Karpas-422 (cell line): Measurements from ENCODE around the gene CASP10. TPM values are rescaled to one million over a fixed set of nuclear protein-coding genes. Genes with fewer than 3 reads are reported as not detected.

ENCODE experiments used
- DNase-seq: peaks from one replicate; pipeline ENCODE4 v3.0.0-alpha.2; 2015
- H2AFZ ChIP-seq: fragments of 200-600 bp; sonication (generic); 2 replicates; pipeline ENCODE4 v1.6.1; 2014; ENCODE audit warnings: antibody characterized with exemption, low read length, mixed read lengths
- H3K27ac ChIP-seq: fragments of 200-600 bp; sonication (generic); 2 replicates; pipeline ENCODE4 v1.5.1; 2014; ENCODE audit warnings: mild to moderate bottlenecking, low read length, moderate library complexity
- H3K27me3 ChIP-seq: fragments of 200-600 bp; sonication (generic); 2 replicates; pipeline ENCODE4 v1.6.1; 2014; ENCODE audit warnings: low read length, mixed read lengths
- H3K36me3 ChIP-seq: fragments of 200-600 bp; sonication (generic); 2 replicates; pipeline ENCODE4 v1.6.1; 2014; ENCODE audit warnings: low read length, mixed read lengths; ENCODE audit not compliant: insufficient read depth
- H3K4me1 ChIP-seq: fragments of 200-600 bp; sonication (generic); 2 replicates; pipeline ENCODE4 v1.6.1; 2014; ENCODE audit warnings: mild to moderate bottlenecking, low read length, mixed read lengths
- H3K4me2 ChIP-seq: fragments of 200-600 bp; sonication (generic); 2 replicates; pipeline ENCODE4 v1.6.1; 2014; ENCODE audit warnings: low read length, low read depth, mild to moderate bottlenecking; ENCODE audit not compliant: poor library complexity, severe bottlenecking
- H3K4me3 ChIP-seq: fragments of 200-600 bp; sonication (generic); 2 replicates; pipeline ENCODE4 v1.5.1; 2014; ENCODE audit warnings: mild to moderate bottlenecking, antibody characterized with exemption, low read length, mixed read lengths
- H3K79me2 ChIP-seq: fragments of 200-600 bp; sonication (generic); 2 replicates; pipeline ENCODE4 v1.6.1; 2014; ENCODE audit warnings: mild to moderate bottlenecking, low read length, mixed read lengths
- H3K9ac ChIP-seq: fragments of 200-600 bp; sonication (generic); 2 replicates; pipeline ENCODE4 v1.6.0; 2014; ENCODE audit warnings: low read length
- H3K9me2 ChIP-seq: fragments of 200-600 bp; sonication (generic), shearing (Covaris generic); replicated peaks from 2 replicates; pipeline ENCODE4 v1.6.0; 2014; ENCODE audit warnings: mild to moderate bottlenecking, low read length, moderate library complexity; ENCODE audit not compliant: insufficient read depth
- H3K9me3 ChIP-seq: fragments of 300-700, 200-600 bp; sonication (generic); 2 replicates; pipeline ENCODE4 v1.6.1; 2014; ENCODE audit warnings: low read length, mixed read lengths
- H4K20me1 ChIP-seq: fragments of 200-600 bp; sonication (generic); 2 replicates; pipeline ENCODE4 v1.6.1; 2014; ENCODE audit warnings: mild to moderate bottlenecking, antibody characterized with exemption, low read length, low read depth; ENCODE audit not compliant: insufficient read depth
- total RNA-seq: library from RNA; depleted of rRNA; stranded (reverse); fragments of >200 nt; shearing (Covaris generic); gene quantifications from 2 replicates; pipeline ENCODE4 v1.2.3, GENCODE V29; 2014; ENCODE audit warnings: low replicate concordance

CASP10 gene
- total RNA-seq, 1 experiment from 2014 or later, result 0.48 TPM

DNA sequence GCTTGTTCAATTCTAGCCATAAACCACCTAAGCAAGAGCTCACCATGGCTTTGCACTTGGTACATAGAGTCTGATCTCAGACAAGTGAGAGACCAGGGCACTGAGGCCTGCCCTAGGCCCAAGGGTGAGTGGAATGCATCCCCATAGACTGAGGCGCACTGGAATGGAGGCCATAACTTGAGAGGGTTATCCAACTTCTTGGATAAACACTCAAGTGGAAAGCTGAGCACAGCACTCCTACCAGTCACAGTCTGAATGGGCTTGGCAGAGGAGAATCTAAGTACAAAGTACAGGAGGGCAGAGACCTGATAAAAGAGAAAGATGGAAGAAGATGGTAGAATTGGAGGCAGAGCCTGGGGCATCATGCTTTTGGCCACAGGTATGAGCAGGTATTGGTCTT is 30.4 kb upstream of the CASP10 start:
- H4K20me1 ChIP-seq, result no peaks in the 10 kb centered on the region
- no peak for DNase-seq
- H3K4me2 ChIP-seq, result peak overlapping the region; percentile 46
- peaks cover 76% of the 10 kb centered on the region for H3K4me1 ChIP-seq
- peak overlapping the region; percentile 50 for H3K9ac ChIP-seq
- no peak overlapping the region for H3K4me3 ChIP-seq
- H3K27ac ChIP-seq, result peak overlapping the region; percentile 93
- 0 out of 2 replicates have a peak, but pooled peaks cover 6% of the 10 kb centered on the region for H3K36me3 ChIP-seq
- H3K27me3 ChIP-seq, result no peaks in the 10 kb centered on the region
- H3K9me2 ChIP-seq, result no peaks in the 10 kb centered on the region
- no peak overlapping the region for H2AFZ ChIP-seq
- H3K9me3 ChIP-seq, result no peaks in the 10 kb centered on the region
- H3K79me2 ChIP-seq, result no peaks in the 10 kb centered on the region

DNA sequence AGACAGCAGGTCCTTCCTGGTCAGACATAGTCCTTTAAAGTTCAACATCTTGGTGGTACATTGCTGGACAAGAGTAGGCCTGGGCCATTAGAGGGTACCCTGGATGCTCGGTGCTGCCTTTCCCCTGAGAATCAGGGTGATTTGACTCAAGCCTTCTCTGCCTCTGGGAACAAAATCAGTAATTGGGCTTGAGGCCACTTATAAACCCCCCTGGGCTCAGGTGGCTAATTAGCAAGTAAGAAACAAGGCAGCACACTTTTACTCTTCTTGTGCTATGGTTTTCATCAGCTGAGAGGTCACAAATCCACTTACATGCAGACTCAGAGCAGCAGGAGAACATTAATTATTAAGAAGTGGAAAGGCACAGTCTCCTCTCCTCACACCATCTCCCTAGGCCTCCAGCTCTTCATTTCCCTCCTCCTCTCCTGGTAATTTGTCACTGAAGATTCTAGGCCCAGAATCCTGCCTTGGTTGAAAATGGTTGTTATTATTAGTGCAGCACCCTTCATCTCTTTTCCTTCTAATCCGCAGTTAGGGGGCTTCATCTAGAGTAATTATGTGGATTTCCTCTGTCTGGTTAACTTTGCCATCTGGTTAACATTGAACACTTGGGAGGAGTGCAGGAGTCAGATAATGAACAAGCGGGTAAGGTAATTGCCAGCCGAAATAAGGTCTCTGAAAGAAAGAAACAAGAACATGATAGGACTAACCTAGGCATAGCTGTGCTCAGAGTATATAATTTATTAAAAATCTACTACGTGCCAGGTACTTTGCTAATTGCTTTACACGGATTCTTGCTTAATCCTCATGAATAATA is 29.7 kb upstream of the CASP10 start:
- peak overlapping the region; percentile 93 for H3K27ac ChIP-seq
- H3K9me3 ChIP-seq, result no peaks in the 10 kb centered on the region
- peaks cover 82% of the 10 kb centered on the region for H3K4me1 ChIP-seq
- 0 out of 2 replicates have a peak overlapping the region, but pooled peaks have one; percentile 4 for H3K4me3 ChIP-seq
- H3K9ac ChIP-seq, result peak overlapping the region; percentile 50
- H3K79me2 ChIP-seq, result no peaks in the 10 kb centered on the region
- no peaks in the 10 kb centered on the region for H3K27me3 ChIP-seq
- no peaks in the 10 kb centered on the region for H3K9me2 ChIP-seq
- DNase-seq, result peak; percentile 55
- H3K4me2 ChIP-seq, result peak overlapping the region; percentile 46
- no peaks in the 10 kb centered on the region for H4K20me1 ChIP-seq
- H2AFZ ChIP-seq, result no peak overlapping the region
- 0 out of 2 replicates have a peak, but pooled peaks cover 6% of the 10 kb centered on the region for H3K36me3 ChIP-seq

DNA sequence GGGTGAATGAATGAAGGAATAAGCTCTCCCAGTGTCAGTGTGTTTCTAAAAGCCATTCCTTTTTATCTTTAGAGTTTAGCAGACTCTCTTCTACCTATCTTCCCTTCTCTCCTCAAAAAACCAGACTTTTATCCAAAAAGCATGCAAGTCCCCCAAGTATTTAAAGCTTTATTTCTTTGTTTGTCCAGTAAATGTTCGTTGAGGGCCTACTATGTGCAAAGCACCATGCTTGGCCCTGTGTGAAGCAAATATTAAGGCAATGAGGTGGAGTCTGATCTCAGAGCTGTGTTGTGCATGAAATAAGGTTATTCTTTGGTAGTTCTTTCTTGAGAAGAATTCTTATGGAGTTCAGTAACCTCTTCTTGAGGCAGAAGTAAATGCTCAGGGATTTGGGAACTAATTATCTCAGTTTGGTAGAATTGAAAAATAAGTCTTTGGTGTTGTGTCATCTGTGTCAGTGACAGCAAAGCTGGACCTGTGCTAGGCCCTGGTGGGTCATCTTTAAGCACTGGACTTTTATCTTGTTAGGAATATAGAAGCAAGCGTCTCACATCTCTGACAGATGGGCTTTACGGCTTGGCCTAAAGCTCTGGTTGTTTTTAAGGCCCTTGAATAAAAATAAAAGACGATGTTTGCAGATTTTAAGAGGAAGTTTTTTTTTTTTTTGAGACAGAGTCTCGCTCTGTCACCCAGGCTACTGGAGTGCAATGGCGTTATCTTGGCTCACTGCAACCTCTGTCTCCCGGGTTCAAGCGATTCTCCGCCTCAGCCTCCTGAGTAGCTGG is 28.1 kb upstream of the CASP10 start:
- no peak overlapping the region for H3K4me2 ChIP-seq
- H3K27me3 ChIP-seq, result no peaks in the 10 kb centered on the region
- H3K4me3 ChIP-seq, result no peak overlapping the region
- peaks cover 77% of the 10 kb centered on the region for H3K4me1 ChIP-seq
- no peaks in the 10 kb centered on the region for H3K79me2 ChIP-seq
- peak overlapping the region; percentile 91 for H3K27ac ChIP-seq
- H3K36me3 ChIP-seq, result 0 out of 2 replicates have a peak, but pooled peaks cover 3% of the 10 kb centered on the region
- H2AFZ ChIP-seq, result no peak overlapping the region
- H3K9ac ChIP-seq, result no peak overlapping the region
- H4K20me1 ChIP-seq, result no peaks in the 10 kb centered on the region
- H3K9me2 ChIP-seq, result no peaks in the 10 kb centered on the region
- H3K9me3 ChIP-seq, result no peaks in the 10 kb centered on the region
- DNase-seq, result no peak

DNA sequence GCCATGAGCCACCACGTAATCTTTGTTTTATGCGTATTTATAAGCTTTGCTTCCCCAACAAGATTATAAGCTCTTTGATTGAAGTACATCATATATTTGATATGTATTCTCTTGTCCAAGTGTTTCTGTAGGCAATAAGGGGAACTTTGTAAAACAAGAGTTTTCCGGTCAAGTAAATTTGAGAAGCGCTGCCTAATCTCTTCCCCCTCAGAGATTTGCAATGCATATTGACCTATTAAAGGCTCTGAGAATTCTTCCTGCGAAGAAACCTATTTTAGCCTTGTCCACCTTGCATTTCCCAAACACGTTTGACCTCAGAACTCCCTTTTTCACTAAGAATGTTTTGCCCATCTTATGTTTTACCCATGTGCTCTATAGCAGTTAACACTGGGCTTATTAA is 26.9 kb upstream of the CASP10 start:
- Histone ChIP-seq H3K27me3 (no peaks in the 10 kb centered on the region), H3K4me2 (peak overlapping the region; percentile 60), H3K9me3 (no peaks in the 10 kb centered on the region), H3K9me2 (no peaks in the 10 kb centered on the region), H2AFZ (0 out of 2 replicates have a peak overlapping the region, but pooled peaks have one; percentile 36), H4K20me1 (no peaks in the 10 kb centered on the region), H3K36me3 (peaks cover 3% of the 10 kb centered on the region; the same call in 1 of the 2 replicates), H3K4me3 (peak overlapping the region; percentile 3; the same call in 1 of the 2 replicates), H3K27ac (peak overlapping the region; percentile 91), H3K9ac (peak overlapping the region; percentile 48), H3K79me2 (no peaks in the 10 kb centered on the region), H3K4me1 (peaks cover 71% of the 10 kb centered on the region)
- peak; percentile 69 for DNase-seq

DNA sequence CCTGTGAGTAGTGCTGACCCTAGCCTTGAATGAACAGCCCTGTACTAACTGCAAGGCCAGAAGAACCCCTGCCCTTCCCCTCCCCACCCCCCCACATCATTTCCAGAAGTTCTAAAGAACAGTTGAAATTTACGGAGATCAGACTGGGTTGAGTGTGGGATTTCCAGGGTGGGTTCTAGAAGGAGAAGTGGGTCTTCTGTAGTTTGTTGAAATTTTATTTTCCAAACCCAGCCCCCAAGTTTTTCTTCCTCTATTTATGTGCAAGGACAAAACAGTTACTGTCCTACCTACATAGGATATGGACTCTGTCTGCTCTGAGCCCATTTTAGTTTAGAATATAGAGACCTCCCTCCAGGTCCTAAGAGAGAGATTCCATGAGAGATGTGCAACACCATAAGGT is 26.3 kb upstream of the CASP10 start:
- H3K9ac ChIP-seq, result peak overlapping the region; percentile 48
- H3K27me3 ChIP-seq, result no peaks in the 10 kb centered on the region
- H3K9me3 ChIP-seq, result no peaks in the 10 kb centered on the region
- peak overlapping the region; percentile 91 for H3K27ac ChIP-seq
- H3K4me3 ChIP-seq, result no peak overlapping the region
- no peak overlapping the region for H2AFZ ChIP-seq
- peaks cover 65% of the 10 kb centered on the region for H3K4me1 ChIP-seq
- no peaks in the 10 kb centered on the region for H4K20me1 ChIP-seq
- H3K79me2 ChIP-seq, result no peaks in the 10 kb centered on the region
- H3K36me3 ChIP-seq, result peaks cover 3% of the 10 kb centered on the region; the same call in 1 of the 2 replicates
- H3K9me2 ChIP-seq, result no peaks in the 10 kb centered on the region
- peak overlapping the region; percentile 60 for H3K4me2 ChIP-seq
- DNase-seq, result no peak

DNA sequence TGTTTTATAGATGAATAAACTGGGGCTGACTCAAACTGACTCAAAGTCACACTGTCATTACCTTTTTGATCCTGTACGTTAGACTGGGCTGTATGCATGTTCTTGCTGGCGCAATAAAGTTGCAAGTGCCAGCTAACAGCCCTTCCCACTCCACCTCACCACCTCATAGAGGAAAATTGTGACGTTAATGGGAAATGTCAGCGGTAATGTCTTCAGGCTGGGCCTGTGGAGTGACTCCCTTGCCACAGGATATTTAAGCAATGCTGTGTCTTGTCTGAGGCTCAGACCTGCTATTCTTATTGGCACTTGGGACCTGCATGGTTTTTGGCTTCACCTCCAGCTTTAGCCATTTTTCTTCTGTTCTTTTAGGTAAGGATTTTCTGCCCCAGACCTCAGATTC is 25.2 kb upstream of the CASP10 start:
- H3K9me2 ChIP-seq, result no peaks in the 10 kb centered on the region
- H3K9ac ChIP-seq, result peak overlapping the region; percentile 39
- no peak overlapping the region for H2AFZ ChIP-seq
- H3K36me3 ChIP-seq, result peaks cover 7% of the 10 kb centered on the region
- H3K27me3 ChIP-seq, result no peaks in the 10 kb centered on the region
- no peaks in the 10 kb centered on the region for H3K79me2 ChIP-seq
- H3K9me3 ChIP-seq, result no peaks in the 10 kb centered on the region
- peak overlapping the region; percentile 91 for H3K27ac ChIP-seq
- peak overlapping the region; percentile 55 for H3K4me2 ChIP-seq
- peak overlapping the region; percentile 10; the same call in 1 of the 2 replicates for H3K4me3 ChIP-seq
- peaks cover 56% of the 10 kb centered on the region for H3K4me1 ChIP-seq
- no peak for DNase-seq
- no peaks in the 10 kb centered on the region for H4K20me1 ChIP-seq

DNA sequence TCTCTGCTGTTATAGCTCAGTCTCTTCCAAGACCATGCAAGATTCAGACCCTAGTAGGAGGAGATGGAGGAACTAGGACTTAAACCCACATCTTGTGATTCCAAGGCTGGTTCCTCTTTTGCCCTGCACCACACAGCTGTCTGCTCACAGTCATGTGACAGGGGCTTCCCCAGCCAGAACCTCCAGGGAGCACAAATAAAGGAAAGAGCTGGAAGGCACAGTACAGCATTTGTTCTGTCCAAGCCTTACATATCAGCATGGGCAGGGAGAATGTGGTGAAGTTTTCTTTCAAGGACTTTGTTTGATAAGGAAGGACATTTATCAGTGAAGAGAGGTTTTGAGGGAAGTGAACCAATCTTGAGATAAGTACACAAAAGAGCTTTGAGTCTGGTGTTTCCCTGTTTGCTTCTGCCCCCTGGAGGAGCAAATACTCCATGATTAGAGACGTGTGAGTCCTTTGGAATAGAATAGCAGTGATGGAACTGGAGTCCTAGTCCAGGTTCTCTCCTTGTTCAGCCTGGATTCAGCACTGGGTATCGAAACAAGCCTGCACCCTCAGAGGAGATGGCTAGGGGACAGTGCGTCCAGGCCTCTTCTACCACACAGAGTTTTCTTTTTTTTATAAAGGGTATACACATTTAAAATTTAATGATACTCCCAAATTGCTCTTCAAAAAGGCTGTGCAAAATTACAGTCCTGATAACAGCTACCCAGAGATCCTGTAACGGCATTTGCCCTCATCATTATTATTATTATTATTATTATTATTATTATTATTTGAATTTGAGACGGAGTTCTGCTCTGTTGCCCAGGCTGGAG is 24.6 kb upstream of the CASP10 start:
- Histone ChIP-seq H3K79me2 (no peaks in the 10 kb centered on the region), H3K27me3 (no peaks in the 10 kb centered on the region), H3K4me3 (peak overlapping the region; percentile 10; the same call in 1 of the 2 replicates), H3K36me3 (peaks cover 11% of the 10 kb centered on the region), H3K27ac (peak overlapping the region; percentile 91), H3K4me1 (peaks cover 56% of the 10 kb centered on the region), H3K9me2 (no peaks in the 10 kb centered on the region), H3K4me2 (peak overlapping the region; percentile 55), H4K20me1 (no peaks in the 10 kb centered on the region), H3K9ac (peak overlapping the region; percentile 39), H3K9me3 (no peaks in the 10 kb centered on the region), H2AFZ (no peak overlapping the region)
- DNase-seq, result peak; percentile 91
